ENCODE results near the gene AP3S2. TPM values are rescaled to one million over a fixed set of nuclear protein-coding genes. Genes with fewer than 3 reads are reported as not detected.

The AP3S2 gene
- total and polyA plus RNA-seq, 2 experiments from 2014 or later: 9.4 to 93.3 TPM

GRCh38 chr15:89848970-89849292, 44.9 kb downstream of the AP3S2 start (continued):
- TF ChIP-seq REST (IDR thresholded peaks at IDR 0.05; ENCODE audit: unreplicated experiment): no peak
- no peak for TF ChIP-seq ETS1 (IDR thresholded peaks at IDR 0.05)
- TF ChIP-seq, protein P1, sequence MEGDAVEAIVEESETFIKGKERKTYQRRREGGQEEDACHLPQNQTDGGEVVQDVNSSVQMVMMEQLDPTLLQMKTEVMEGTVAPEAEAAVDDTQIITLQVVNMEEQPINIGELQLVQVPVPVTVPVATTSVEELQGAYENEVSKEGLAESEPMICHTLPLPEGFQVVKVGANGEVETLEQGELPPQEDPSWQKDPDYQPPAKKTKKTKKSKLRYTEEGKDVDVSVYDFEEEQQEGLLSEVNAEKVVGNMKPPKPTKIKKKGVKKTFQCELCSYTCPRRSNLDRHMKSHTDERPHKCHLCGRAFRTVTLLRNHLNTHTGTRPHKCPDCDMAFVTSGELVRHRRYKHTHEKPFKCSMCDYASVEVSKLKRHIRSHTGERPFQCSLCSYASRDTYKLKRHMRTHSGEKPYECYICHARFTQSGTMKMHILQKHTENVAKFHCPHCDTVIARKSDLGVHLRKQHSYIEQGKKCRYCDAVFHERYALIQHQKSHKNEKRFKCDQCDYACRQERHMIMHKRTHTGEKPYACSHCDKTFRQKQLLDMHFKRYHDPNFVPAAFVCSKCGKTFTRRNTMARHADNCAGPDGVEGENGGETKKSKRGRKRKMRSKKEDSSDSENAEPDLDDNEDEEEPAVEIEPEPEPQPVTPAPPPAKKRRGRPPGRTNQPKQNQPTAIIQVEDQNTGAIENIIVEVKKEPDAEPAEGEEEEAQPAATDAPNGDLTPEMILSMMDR (conservative IDR thresholded peaks at IDR 0.05; ENCODE audit: low read depth in 2 of 2): no peak
- no peak for TF ChIP-seq STAT1 (IDR thresholded peaks at IDR 0.05; ENCODE audit: unreplicated experiment)
- no peak for TF ChIP-seq EZH2phosphoT487 (IDR thresholded peaks at IDR 0.05; ENCODE audit: unreplicated experiment)
- no peak for TF ChIP-seq ZNF114 (CRISPR knock-in tag; IDR thresholded peaks at IDR 0.05)

- peaks cover 19% of the 10 kb centered on the region; the same call in 2 of the 3 replicates for H3K36me3 Mint-ChIP-seq (ENCODE audit: low read depth)
- no peaks in the 10 kb centered on the region for H3K4me1 Mint-ChIP-seq
- no peaks in the 10 kb centered on the region for H3K79me2 ChIP-seq (replicated peaks; ENCODE audit: insufficient read depth)
- H3K36me3 ChIP-seq (ENCODE audit: insufficient read depth): no peaks in the 10 kb centered on the region
- peaks cover 3% of the 10 kb centered on the region for H3K27me3 Mint-ChIP-seq (ENCODE audit: insufficient read depth, low read depth, poor library complexity)
- H3K9me3 Mint-ChIP-seq: no peaks in the 10 kb centered on the region
- H3K27ac Mint-ChIP-seq: no peak overlapping the region
- H3K4me3 ChIP-seq: no peak overlapping the region
- H2AFZ ChIP-seq: no peak overlapping the region
- H3K9me2 ChIP-seq (ENCODE audit: insufficient read depth): no peaks in the 10 kb centered on the region
- no peak for ATAC-seq
- DNase-seq (ENCODE audit: low spot score): no peak
- H3K4me2 ChIP-seq: no peak overlapping the region
- no peaks in the 10 kb centered on the region for H3K27me3 ChIP-seq (ENCODE audit: insufficient read depth)
- no peak overlapping the region for H3K27ac ChIP-seq (ENCODE audit: low read depth)
- H3F3A ChIP-seq (replicated peaks; ENCODE audit: low read depth): no peaks in the 10 kb centered on the region
- no peak overlapping the region for H3K4me3 Mint-ChIP-seq
- no peaks in the 10 kb centered on the region for H3K4me1 ChIP-seq (ENCODE audit: insufficient read depth)
- H4K20me1 ChIP-seq (replicated peaks; ENCODE audit: insufficient read depth): no peaks in the 10 kb centered on the region; the same call in 1 of the 2 replicates
- TF ChIP-seq NANOG (IDR thresholded peaks at IDR 0.05; ENCODE audit: borderline replicate concordance) (no peak), JUNB (IDR thresholded peaks at IDR 0.05; ENCODE audit: unreplicated experiment) (no peak), EZH2 (IDR thresholded peaks at IDR 0.05; ENCODE audit: low read depth, unreplicated experiment) (no peak), CREB1 (CRISPR knock-in tag; IDR thresholded peaks at IDR 0.05; ENCODE audit: low read depth) (no peak), ZNF331 (CRISPR knock-in tag; IDR thresholded peaks at IDR 0.05; ENCODE audit: low read depth) (no peak)
- TF ChIP-seq, protein P2, sequence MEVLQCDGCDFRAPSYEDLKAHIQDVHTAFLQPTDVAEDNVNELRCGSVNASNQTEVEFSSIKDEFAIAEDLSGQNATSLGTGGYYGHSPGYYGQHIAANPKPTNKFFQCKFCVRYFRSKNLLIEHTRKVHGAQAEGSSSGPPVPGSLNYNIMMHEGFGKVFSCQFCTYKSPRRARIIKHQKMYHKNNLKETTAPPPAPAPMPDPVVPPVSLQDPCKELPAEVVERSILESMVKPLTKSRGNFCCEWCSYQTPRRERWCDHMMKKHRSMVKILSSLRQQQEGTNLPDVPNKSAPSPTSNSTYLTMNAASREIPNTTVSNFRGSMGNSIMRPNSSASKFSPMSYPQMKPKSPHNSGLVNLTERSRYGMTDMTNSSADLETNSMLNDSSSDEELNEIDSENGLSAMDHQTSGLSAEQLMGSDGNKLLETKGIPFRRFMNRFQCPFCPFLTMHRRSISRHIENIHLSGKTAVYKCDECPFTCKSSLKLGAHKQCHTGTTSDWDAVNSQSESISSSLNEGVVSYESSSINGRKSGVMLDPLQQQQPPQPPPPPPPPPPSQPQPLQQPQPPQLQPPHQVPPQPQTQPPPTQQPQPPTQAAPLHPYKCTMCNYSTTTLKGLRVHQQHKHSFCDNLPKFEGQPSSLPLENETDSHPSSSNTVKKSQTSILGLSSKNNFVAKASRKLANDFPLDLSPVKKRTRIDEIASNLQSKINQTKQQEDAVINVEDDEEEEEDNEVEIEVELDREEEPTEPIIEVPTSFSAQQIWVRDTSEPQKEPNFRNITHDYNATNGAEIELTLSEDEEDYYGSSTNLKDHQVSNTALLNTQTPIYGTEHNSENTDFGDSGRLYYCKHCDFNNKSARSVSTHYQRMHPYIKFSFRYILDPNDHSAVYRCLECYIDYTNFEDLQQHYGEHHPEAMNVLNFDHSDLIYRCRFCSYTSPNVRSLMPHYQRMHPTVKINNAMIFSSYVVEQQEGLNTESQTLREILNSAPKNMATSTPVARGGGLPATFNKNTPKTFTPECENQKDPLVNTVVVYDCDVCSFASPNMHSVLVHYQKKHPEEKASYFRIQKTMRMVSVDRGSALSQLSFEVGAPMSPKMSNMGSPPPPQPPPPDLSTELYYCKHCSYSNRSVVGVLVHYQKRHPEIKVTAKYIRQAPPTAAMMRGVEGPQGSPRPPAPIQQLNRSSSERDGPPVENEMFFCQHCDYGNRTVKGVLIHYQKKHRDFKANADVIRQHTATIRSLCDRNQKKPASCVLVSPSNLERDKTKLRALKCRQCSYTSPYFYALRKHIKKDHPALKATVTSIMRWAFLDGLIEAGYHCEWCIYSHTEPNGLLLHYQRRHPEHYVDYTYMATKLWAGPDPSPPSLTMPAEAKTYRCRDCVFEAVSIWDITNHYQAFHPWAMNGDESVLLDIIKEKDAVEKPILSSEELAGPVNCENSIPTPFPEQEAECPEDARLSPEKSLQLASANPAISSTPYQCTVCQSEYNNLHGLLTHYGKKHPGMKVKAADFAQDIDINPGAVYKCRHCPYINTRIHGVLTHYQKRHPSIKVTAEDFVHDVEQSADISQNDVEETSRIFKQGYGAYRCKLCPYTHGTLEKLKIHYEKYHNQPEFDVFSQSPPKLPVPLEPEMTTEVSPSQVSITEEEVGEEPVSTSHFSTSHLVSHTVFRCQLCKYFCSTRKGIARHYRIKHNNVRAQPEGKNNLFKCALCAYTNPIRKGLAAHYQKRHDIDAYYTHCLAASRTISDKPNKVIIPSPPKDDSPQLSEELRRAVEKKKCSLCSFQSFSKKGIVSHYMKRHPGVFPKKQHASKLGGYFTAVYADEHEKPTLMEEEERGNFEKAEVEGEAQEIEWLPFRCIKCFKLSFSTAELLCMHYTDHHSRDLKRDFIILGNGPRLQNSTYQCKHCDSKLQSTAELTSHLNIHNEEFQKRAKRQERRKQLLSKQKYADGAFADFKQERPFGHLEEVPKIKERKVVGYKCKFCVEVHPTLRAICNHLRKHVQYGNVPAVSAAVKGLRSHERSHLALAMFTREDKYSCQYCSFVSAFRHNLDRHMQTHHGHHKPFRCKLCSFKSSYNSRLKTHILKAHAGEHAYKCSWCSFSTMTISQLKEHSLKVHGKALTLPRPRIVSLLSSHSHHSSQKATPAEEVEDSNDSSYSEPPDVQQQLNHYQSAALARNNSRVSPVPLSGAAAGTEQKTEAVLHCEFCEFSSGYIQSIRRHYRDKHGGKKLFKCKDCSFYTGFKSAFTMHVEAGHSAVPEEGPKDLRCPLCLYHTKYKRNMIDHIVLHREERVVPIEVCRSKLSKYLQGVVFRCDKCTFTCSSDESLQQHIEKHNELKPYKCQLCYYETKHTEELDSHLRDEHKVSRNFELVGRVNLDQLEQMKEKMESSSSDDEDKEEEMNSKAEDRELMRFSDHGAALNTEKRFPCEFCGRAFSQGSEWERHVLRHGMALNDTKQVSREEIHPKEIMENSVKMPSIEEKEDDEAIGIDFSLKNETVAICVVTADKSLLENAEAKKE (CRISPR knock-in tag; IDR thresholded peaks at IDR 0.05): no peak
Measured at GRCh38 chr15:89847101-89847500, 46.7 kb downstream of the AP3S2 start.

Measured in GM23338 (cell line).